NCI-H510A treated with DMSO at 0.1 percent for 48 hours (cell line): ENCODE results near the gene RNF227.

Experiments used
- DNase-seq: peaks from one replicate; lab custom pipeline; 2025; lab: John Stamatoyannopoulos, UW

RNF227 gene

DNA sequence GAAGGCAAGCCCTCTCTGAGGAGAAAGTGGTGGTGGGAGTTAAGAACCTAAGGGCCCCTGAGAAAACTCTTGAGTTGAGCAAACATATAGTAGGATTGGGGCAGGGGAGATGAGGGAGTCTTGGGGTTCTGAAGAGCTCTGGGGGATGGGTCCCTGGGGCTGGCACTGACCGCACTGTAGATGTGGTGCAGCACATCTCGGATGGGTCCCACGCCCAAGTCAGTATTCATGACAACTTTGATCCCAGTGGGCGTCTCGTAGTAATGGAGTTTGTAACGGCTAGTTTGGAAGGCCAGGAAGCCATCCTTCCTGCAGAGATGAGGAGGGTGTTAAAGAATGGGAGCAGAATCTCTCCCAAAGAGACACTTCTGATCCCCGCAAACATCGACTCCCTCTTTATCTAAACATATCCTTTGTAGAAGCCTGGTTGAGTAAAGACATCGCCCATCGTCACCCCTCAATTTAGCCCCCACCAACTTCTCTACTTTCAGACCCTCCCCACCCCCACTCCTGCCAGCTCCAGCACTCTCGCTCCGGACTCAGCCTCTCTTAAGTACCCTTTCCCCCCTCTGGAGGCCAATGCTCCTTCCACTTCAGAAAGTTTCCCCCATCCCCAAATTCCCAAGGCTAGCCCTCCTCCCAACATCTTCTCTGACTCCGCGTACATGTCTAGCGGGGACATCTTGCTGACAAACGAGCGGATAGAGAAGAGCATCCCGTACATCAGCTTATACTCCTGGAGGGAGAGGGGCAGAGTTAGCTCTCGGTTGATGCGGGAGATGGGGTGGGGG is 14.9 kb upstream of the RNF227 start:
- no peak for DNase-seq

GRCh38 chr17:7929158-7930023 is 13.3 kb upstream of the RNF227 start, which contains the start of gene KCNAB3:
Gene KCNAB3, minus strand, starts transcription at chr17:7929856. Its CDS starts 421 bp downstream, at chr17:7929435.
- DNase-seq = no peak

DNA sequence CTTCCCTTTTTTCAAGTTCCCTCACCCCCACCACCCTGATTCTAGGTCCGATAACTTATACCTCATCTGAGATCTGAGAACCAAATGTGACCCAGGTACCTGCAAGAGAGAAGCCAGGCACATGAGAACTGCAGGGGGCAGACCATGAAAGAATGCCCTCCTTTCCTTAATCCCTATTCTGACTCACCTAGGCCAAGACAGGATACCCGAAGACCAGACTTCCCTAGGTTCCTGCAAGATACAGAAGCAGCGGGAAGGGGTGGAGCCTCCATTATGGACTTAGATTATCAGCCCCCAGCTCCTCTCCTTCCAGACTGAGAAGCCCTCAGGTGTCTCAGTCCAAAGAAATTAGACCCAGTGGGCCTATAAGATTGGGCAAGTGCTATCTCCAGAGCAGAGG is 11.5 kb upstream of the RNF227 start:
- DNase-seq = no peak

DNA sequence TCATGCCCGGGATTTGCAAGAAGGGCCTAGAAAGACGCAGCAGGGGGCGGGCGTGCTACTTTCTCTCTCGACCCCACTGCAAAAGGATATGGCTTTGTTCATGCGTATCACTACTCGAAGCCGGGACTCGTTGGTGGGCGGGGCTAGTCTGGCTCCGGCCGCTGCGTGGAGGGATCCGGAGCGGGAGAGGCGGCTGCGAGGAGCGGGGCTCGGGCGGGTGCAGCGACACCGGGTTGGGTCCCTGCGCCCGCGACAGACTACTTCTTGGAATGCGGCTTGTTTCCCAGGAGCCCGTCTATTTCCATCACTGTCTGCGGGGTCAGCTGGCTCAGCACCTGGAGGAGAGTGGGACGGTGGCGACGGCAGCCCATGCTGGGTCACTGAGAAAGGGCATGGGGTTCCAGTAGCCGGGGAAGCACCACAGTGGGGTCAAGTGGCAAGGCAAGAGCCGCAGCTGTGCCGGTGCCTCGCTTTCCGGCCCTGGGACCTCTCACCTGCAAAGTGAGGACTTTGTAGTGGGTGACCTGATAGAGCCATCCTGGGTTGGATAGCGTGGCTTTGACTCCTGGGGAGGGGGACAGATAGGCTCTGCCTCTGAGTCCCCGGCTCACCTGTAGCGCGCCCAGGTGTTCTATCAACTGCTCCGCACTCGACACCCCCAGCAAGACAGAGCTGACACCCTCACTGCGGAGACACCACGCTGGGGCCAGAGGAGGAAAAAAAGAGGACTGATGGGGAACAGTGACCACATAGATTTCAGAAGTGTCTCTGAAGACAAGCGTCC is 6.9 kb upstream of the RNF227 start:
- no peak for DNase-seq

- DNase-seq = no peak
These were observed 6.3 kb upstream of the RNF227 start for GRCh38 chr17:7922269-7922844.

GRCh38 chr17:7916808-7917207 is 719 bp upstream of the RNF227 start:
- no peak for DNase-seq

- no peak for DNase-seq
These were observed 245 bp upstream of the RNF227 start for GRCh38 chr17:7916385-7916682.

- DNase-seq = no peak
These were observed 894 bp downstream of the RNF227 start for GRCh38 chr17:7915179-7915610.

DNA sequence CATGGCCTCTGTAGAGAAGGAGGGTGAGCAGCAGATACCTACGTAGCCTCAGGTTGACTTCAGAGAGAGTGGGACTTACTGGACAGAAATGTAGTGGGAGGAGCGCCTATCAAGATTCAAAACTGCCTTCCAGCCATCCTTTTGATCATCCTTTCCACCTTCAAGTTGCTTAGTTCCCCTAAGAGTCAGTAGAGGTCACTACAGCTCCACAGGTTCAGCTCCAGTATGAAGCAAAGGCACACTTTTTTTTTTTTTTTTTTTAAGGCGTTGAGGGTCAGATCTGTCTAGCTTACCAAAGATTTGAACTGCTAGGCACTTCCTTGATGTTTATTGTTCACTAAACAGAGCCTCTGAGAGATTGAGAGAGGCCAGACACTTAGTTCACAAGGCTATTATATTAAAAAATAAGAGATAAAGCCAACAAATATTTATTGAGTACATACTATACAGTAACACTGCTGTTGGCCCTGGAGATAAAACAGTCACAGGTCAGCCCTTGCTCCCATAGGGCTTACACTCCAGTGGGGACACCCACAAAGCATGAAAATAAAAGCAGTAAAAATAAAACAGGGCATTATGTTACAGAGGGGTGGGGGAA is 3.1 kb downstream of the RNF227 start:
- peak; percentile 58 for DNase-seq

DNA sequence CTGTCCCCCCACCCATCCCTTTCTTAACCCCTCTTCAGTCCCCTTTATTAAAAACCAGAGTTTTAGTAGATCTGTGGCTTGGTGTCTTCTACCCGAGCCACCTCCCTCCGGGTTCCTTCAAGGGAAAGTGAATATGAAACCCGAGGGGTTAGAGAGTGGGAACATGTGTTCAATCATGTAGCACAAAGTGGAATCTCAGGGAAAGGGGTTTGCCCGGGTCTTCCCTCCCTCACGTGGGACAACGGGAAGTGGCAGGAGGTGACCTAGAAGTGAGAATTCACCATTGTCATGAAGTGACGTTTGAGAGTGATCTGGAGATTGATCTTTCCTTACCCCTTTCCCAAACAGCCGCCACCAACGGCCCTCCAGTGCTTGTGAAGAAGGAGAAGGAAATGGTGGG is 5.0 kb downstream of the RNF227 start:
- DNase-seq = no peak

GRCh38 chr17:7910711-7911110 is 5.4 kb downstream of the RNF227 start:
- no peak for DNase-seq

GRCh38 chr17:7910281-7910680 is 5.8 kb downstream of the RNF227 start:
- DNase-seq = no peak

DNA sequence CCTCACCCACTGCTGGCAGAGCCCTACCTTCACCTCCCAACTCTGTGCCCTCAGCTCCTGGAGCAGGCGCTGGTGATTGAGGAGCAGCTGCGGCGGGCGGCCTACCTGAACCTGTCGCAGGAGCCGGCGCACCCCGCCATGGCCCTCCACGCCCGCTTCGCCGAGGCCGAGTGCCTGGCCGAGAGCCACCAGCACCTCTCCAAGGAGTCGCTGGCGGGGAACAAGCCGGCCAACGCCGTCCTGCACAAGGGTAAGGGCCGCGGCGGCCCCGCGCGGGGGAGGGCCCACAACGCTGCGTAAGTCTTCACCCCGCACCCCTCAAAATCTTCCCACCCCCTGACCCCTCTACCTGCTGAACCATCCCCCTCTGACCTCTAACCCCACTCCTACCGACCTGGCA is 7.0 kb downstream of the RNF227 start:
- no peak for DNase-seq

DNA sequence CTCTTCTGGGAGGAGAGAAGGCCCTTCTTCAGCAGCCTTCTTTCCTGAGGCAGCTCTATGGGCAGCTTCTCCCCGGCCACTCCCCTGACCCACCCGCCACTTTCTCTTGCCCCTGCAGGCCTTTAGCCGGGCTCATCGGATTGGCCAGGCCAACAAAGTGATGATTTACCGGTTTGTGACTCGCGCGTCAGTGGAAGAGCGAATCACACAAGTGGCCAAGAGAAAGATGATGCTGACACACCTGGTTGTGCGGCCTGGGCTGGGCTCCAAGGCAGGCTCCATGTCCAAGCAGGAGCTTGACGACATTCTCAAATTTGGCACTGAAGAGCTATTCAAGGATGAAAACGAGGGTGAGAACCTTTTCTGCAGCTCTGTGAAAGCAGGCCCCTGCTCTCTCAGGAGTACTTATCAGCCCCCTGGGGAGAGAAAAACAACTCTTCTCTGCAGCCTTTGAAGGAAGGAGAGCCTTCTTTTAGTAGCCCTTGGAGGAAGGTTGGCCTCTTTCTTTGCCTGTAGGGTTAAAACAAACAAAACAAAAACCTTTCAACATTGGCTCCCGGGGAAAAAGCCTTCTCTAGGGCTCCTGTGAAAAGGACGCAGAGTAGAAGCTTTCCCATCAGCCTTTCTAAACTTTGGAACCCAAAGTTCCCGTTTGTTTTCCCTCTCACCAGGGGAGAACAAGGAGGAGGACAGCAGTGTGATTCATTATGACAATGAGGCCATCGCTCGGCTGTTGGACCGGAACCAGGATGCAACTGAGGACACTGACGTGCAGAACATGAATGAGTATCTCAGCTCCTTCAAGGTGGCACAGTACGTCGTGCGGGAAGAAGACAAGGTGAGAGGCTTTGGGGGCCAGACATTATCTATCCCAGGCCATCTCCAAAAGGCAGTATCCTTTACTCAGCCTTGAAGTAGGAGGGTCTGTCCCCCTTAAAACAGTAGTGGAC is 12.7 kb downstream of the RNF227 start:
- DNase-seq = no peak

GRCh38 chr17:7897773-7898172 is 18.3 kb downstream of the RNF227 start:
- no peak for DNase-seq

- DNase-seq = no peak
These were observed 19.0 kb downstream of the RNF227 start for GRCh38 chr17:7897090-7897489.

- no peak for DNase-seq
These were observed 21.2 kb downstream of the RNF227 start for GRCh38 chr17:7894866-7895265.

- DNase-seq = no peak
These were observed 21.9 kb downstream of the RNF227 start for GRCh38 chr17:7894226-7894625.

- no peak for DNase-seq
These were observed 22.8 kb downstream of the RNF227 start for GRCh38 chr17:7893187-7893880.
